CD14-positive monocyte (primary cell): ENCODE results near the gene SMAD6. TPM values are rescaled to one million over a fixed set of nuclear protein-coding genes. Genes with fewer than 3 reads are reported as not detected.

Experiments
- DNase-seq, 3 donors: peaks; one replicate each; pipeline ENCODE4 v3.0.0-alpha.2; 2011 to 2022
- H2AFZ ChIP-seq: 2 replicates; pipeline ENCODE4 v1.6.0; 2012; ENCODE audit warnings: mild to moderate bottlenecking, low read depth, low read length, inconsistent platforms; ENCODE audit not compliant: insufficient read depth, poor library complexity, severe bottlenecking
- H3K27ac ChIP-seq, 2 donors: 1 replicate in 1 of 2; 2 replicates in 1 of 2; pipeline ENCODE4 v1.5.1; 2012 to 2013; ENCODE audit warnings: low read length in 2 of 2, control low read depth in 1 of 2, inconsistent platforms in 1 of 2, low read depth in 1 of 2, mild to moderate bottlenecking in 1 of 2
- H3K27me3 ChIP-seq, 2 donors: one replicate each; pipeline versions ENCODE4 v1.6.0 to v1.6.1; 2011 to 2013; ENCODE audit warnings: low read length in 2 of 2; ENCODE audit not compliant: control insufficient read depth in 2 of 2, insufficient read depth in 2 of 2
- H3K36me3 ChIP-seq, 2 donors: replicated peaks in 1 of 2; 1 replicate in 1 of 2; 2 replicates in 1 of 2; pipeline versions ENCODE4 v1.5.1 to v1.6.1; 2012 to 2013; ENCODE audit warnings: low read length in 2 of 2, control low read depth in 1 of 2, inconsistent platforms in 1 of 2, mild to moderate bottlenecking in 1 of 2; ENCODE audit not compliant: insufficient read depth in 2 of 2, control insufficient read depth in 1 of 2
- H3K4me1 ChIP-seq, 2 donors: 1 replicate in 1 of 2; 2 replicates in 1 of 2; pipeline versions ENCODE4 v1.5.1 to v1.6.1; 2012 to 2013; ENCODE audit warnings: low read length in 2 of 2, control low read depth in 1 of 2, inconsistent platforms in 1 of 2, mild to moderate bottlenecking in 1 of 2, moderate library complexity in 1 of 2; ENCODE audit not compliant: insufficient read depth in 2 of 2, control insufficient read depth in 1 of 2
- H3K4me2 ChIP-seq: replicated peaks from 2 replicates; pipeline ENCODE3; 2012; ENCODE audit warnings: low read length, moderate library complexity, mild to moderate bottlenecking; ENCODE audit not compliant: poor library complexity, severe bottlenecking; ENCODE audit errors: extremely low read depth
- H3K4me3 ChIP-seq, 3 experiments: fragments of 200-600 bp in 1 of 3; sonication (generic) in 1 of 3; replicated peaks in 1 of 3; 1 replicate in 2 of 3; 2 replicates in 1 of 3; pipeline ENCODE4 v1.5.1; 2011 to 2013; ENCODE audit warnings: low read length in 3 of 3, mild to moderate bottlenecking in 3 of 3, control low read depth in 2 of 3, low read depth in 2 of 3, inconsistent platforms in 1 of 3, moderate library complexity in 1 of 3
- H3K79me2 ChIP-seq: 2 replicates; pipeline ENCODE4 v1.6.0; 2012; ENCODE audit warnings: mild to moderate bottlenecking, control low read depth, inconsistent platforms, low read length, moderate library complexity; ENCODE audit not compliant: insufficient read depth
- H3K9ac ChIP-seq: 2 replicates; pipeline ENCODE4 v1.6.0; 2017; ENCODE audit warnings: low read length, mild to moderate bottlenecking; ENCODE audit not compliant: insufficient read depth, poor library complexity, severe bottlenecking
- H3K9me3 ChIP-seq, 2 donors: replicated peaks in 1 of 2; 1 replicate in 1 of 2; 2 replicates in 1 of 2; pipeline versions ENCODE4 v1.5.1 to v1.6.1; 2012 to 2013; ENCODE audit warnings: low read length in 2 of 2, control low read depth in 1 of 2; ENCODE audit not compliant: control insufficient read depth in 1 of 2, insufficient read depth in 1 of 2
- H4K20me1 ChIP-seq: 2 replicates; pipeline ENCODE4 v1.6.0; 2012; ENCODE audit warnings: mild to moderate bottlenecking, low read length, control low read depth, moderate library complexity; ENCODE audit not compliant: insufficient read depth
- H3K27ac Mint-ChIP-seq, 7 donors: one replicate each; pipeline ENCODE4 v1.8.0; 2020; ENCODE audit warnings: mild to moderate bottlenecking in 7 of 7, mixed read lengths in 7 of 7, moderate library complexity in 6 of 7, inconsistent platforms in 2 of 7
- H3K27me3 Mint-ChIP-seq, 3 donors: one replicate each; pipeline ENCODE4 v1.8.0; 2021 to 2022; ENCODE audit warnings: low read depth in 3 of 3, mild to moderate bottlenecking in 3 of 3, mixed read lengths in 3 of 3, moderate library complexity in 3 of 3, inconsistent platforms in 1 of 3
- H3K36me3 Mint-ChIP-seq, 2 donors: one replicate each; pipeline ENCODE4 v1.8.0; 2020; ENCODE audit warnings: mixed read lengths in 2 of 2, inconsistent platforms in 1 of 2, mild to moderate bottlenecking in 1 of 2
- H3K4me1 Mint-ChIP-seq: one replicate; pipeline ENCODE4 v1.8.0; 2020; ENCODE audit warnings: mild to moderate bottlenecking, mixed read lengths
- H3K4me3 Mint-ChIP-seq, 2 donors: one replicate each; pipeline ENCODE4 v1.8.0; 2020; ENCODE audit warnings: mild to moderate bottlenecking in 2 of 2, mixed read lengths in 2 of 2, moderate library complexity in 1 of 2
- H3K9me3 Mint-ChIP-seq, 7 donors: one replicate each; pipeline ENCODE4 v1.8.0; 2020 to 2022; ENCODE audit warnings: mixed read lengths in 7 of 7, mild to moderate bottlenecking in 6 of 7, moderate library complexity in 6 of 7, inconsistent platforms in 2 of 7
- CTCF ChIP-seq: fragments of 200-600 bp; IDR thresholded peaks from one replicate; pipeline ENCODE4 v1.8.0; 2022; ENCODE audit warnings: antibody characterized with exemption, mild to moderate bottlenecking
- WGBS: methylation state at CpG from one replicate; pipeline ENCODE4 v1.1.5; 2013; ENCODE audit warnings: missing lambda C conversion rate; ENCODE audit not compliant: insufficient coverage; 5-methylcytosine and 5-hydroxymethylcytosine counted together
- intact Hi-C, 2 donors: fragments of 100-400 bp; cut with micrococcal nuclease; formaldehyde crosslinking; loops; one replicate each; pipeline versions ENCODE4 v1.15.0 to v1.15.1; 2023
- polyA plus RNA-seq, 3 donors: library from polyadenylated mRNA; depleted of rRNA in 1 of 3; unstranded in 2 of 3; stranded (reverse) in 1 of 3; fragments of 300-500 nt in 2 of 3; fragments of >200 nt in 1 of 3; fragmentation: Illumina TruSeq in 2 of 3; gene quantifications; 1 replicate in 2 of 3; 2 replicates in 1 of 3; pipeline ENCODE4 v1.2.3, GENCODE V29; 2012 to 2021

SMAD6 gene
- polyA plus RNA-seq, 3 donors = 0.31 TPM; not detected in 2

GRCh38 chr15:66726386-66726785, 24.4 kb downstream of the SMAD6 start:
- no peak overlapping the region for H3K4me3 Mint-ChIP-seq
- no peak overlapping the region for H3K9ac ChIP-seq
- H3K4me3 ChIP-seq = no peak overlapping the region
- H3K4me1 Mint-ChIP-seq = peaks cover 5% of the 10 kb centered on the region
- peaks cover 0 to 3% (median 0%) of the 10 kb centered on the region in 7 donors for H3K9me3 Mint-ChIP-seq
- H3K36me3 ChIP-seq = no peaks in the 10 kb centered on the region
- intact Hi-C loops = no loop called here
- H3K27me3 ChIP-seq = no peaks in the 10 kb centered on the region
- no peaks in the 10 kb centered on the region for H3K9me3 ChIP-seq
- H3K36me3 Mint-ChIP-seq = no peaks in the 10 kb centered on the region
- DNase-seq = no peak
- no peaks in the 10 kb centered on the region for H4K20me1 ChIP-seq
- TF ChIP-seq CTCF = no peak
- H3K27ac ChIP-seq = no peak overlapping the region
- H3K4me1 ChIP-seq = no peaks in the 10 kb centered on the region
- 100% methylated on average over 1 of the region's 2 CpGs for WGBS
- no peak overlapping the region for H3K4me2 ChIP-seq
- no peaks in the 10 kb centered on the region for H3K27me3 Mint-ChIP-seq
- no peak overlapping the region for H3K27ac Mint-ChIP-seq
- no peaks in the 10 kb centered on the region for H3K79me2 ChIP-seq
- H2AFZ ChIP-seq = no peak overlapping the region

GRCh38 chr15:66729331-66729951, 27.4 kb downstream of the SMAD6 start:
- H3K4me2 ChIP-seq = no peak overlapping the region
- no peak overlapping the region for H3K27ac ChIP-seq
- H4K20me1 ChIP-seq = no peaks in the 10 kb centered on the region
- no peaks in the 10 kb centered on the region for H3K79me2 ChIP-seq
- Mint-ChIP-seq H3K36me3 (no peaks in the 10 kb centered on the region), H3K4me1 (peaks cover 5% of the 10 kb centered on the region), H3K27ac (no peak overlapping the region), H3K9me3 (peaks cover 0 to 3% (median 0%) of the 10 kb centered on the region in 7 donors), H3K27me3 (no peaks in the 10 kb centered on the region), H3K4me3 (no peak overlapping the region)
- H3K36me3 ChIP-seq = no peaks in the 10 kb centered on the region
- DNase-seq = no peak
- WGBS = 96% methylated on average over 19 of the region's 26 CpGs
- no peak for TF ChIP-seq CTCF
- H3K9me3 ChIP-seq = no peaks in the 10 kb centered on the region
- no peaks in the 10 kb centered on the region for H3K27me3 ChIP-seq
- H3K4me1 ChIP-seq = no peaks in the 10 kb centered on the region
- intact Hi-C loops = no loop called here
- H2AFZ ChIP-seq = no peak overlapping the region
- no peak overlapping the region for H3K9ac ChIP-seq
- H3K4me3 ChIP-seq = no peak overlapping the region
